Activated CD8-positive, alpha-beta memory T cell treated with anti-CD3 and anti-CD28 coated beads for 4 hours (primary cell): ENCODE results near the gene TMEM108.

Experiments used
- DNase-seq, 2 donors: peaks; one replicate each; pipeline ENCODE4 v3.0.0-alpha.2; 2020; ENCODE audit warnings: low read depth in 2 of 2

TMEM108 gene

GRCh38 chr3:133278260-133279043, 240.3 kb downstream of the TMEM108 start:
- no peak for DNase-seq

GRCh38 chr3:133280586-133280985, 242.4 kb downstream of the TMEM108 start:
- no peak for DNase-seq

- DNase-seq: no peak
Observed at GRCh38 chr3:133282236-133282635, 244.0 kb downstream of the TMEM108 start.

- no peak for DNase-seq
Observed at GRCh38 chr3:133283958-133284807, 246.0 kb downstream of the TMEM108 start.

- DNase-seq: no peak
Observed at GRCh38 chr3:133289322-133289721, 251.1 kb downstream of the TMEM108 start.

GRCh38 chr3:133292296-133292695, 254.1 kb downstream of the TMEM108 start:
- DNase-seq: no peak

- no peak for DNase-seq
Observed at GRCh38 chr3:133293397-133294110, 255.4 kb downstream of the TMEM108 start.

GRCh38 chr3:133294253-133294652, 256.1 kb downstream of the TMEM108 start:
- DNase-seq: no peak

GRCh38 chr3:133295199-133295901, 257.2 kb downstream of the TMEM108 start:
- DNase-seq: no peak

GRCh38 chr3:133295944-133296917, 258.0 kb downstream of the TMEM108 start:
- no peak for DNase-seq

- no peak for DNase-seq
Observed at GRCh38 chr3:133296981-133297380, 258.8 kb downstream of the TMEM108 start.

- no peak for DNase-seq
Observed at GRCh38 chr3:133300102-133300501, 261.9 kb downstream of the TMEM108 start.

GRCh38 chr3:133301194-133301593, 263.0 kb downstream of the TMEM108 start:
- DNase-seq: no peak

GRCh38 chr3:133301731-133302130, 263.5 kb downstream of the TMEM108 start:
- DNase-seq: no peak

GRCh38 chr3:133303430-133303829, 265.2 kb downstream of the TMEM108 start:
- no peak for DNase-seq

GRCh38 chr3:133317866-133318265, 279.7 kb downstream of the TMEM108 start:
- DNase-seq: no peak

- no peak for DNase-seq
Observed at GRCh38 chr3:133328373-133328772, 290.2 kb downstream of the TMEM108 start.

GRCh38 chr3:133329626-133330025, 291.4 kb downstream of the TMEM108 start:
- DNase-seq: no peak

GRCh38 chr3:133330065-133330464, 291.9 kb downstream of the TMEM108 start:
- no peak for DNase-seq

GRCh38 chr3:133330522-133330921, 292.3 kb downstream of the TMEM108 start:
- DNase-seq: no peak
